Measurements from ENCODE around the gene RELCH.

The RELCH gene

GRCh38 chr18:62277045-62277444 is 90.0 kb downstream of the RELCH start:
- DNase-seq = no peak

GRCh38 chr18:62279561-62279960 is 92.5 kb downstream of the RELCH start:
- no peak for DNase-seq

GRCh38 chr18:62280058-62280457 is 93.0 kb downstream of the RELCH start:
- no peak for DNase-seq

GRCh38 chr18:62280786-62281185 is 93.7 kb downstream of the RELCH start:
- no peak for DNase-seq

- no peak for DNase-seq
These were observed 94.6 kb downstream of the RELCH start for GRCh38 chr18:62281684-62282083.

- no peak for DNase-seq
These were observed 95.2 kb downstream of the RELCH start for GRCh38 chr18:62282188-62282629.

GRCh38 chr18:62284637-62285036 is 97.6 kb downstream of the RELCH start:
- DNase-seq = no peak

GRCh38 chr18:62285281-62285680 is 98.2 kb downstream of the RELCH start:
- DNase-seq = no peak

- no peak for DNase-seq
These were observed 101.0 kb downstream of the RELCH start for GRCh38 chr18:62287781-62288664.

- DNase-seq = no peak
These were observed 101.6 kb downstream of the RELCH start for GRCh38 chr18:62288665-62289008.

- no peak for DNase-seq
These were observed 102.0 kb downstream of the RELCH start for GRCh38 chr18:62289047-62289446.

- no peak for DNase-seq
These were observed 107.0 kb downstream of the RELCH start for GRCh38 chr18:62294073-62294472.

- no peak for DNase-seq
These were observed 113.4 kb downstream of the RELCH start for GRCh38 chr18:62300359-62300963.

GRCh38 chr18:62301322-62301721 is 114.3 kb downstream of the RELCH start:
- no peak for DNase-seq

GRCh38 chr18:62312851-62313250 is 125.8 kb downstream of the RELCH start:
- no peak for DNase-seq

GRCh38 chr18:62318228-62319180 is 131.4 kb downstream of the RELCH start:
- DNase-seq = no peak

GRCh38 chr18:62321201-62321600 is 134.1 kb downstream of the RELCH start:
- no peak for DNase-seq

GRCh38 chr18:62323483-62324180 is 136.6 kb downstream of the RELCH start:
- DNase-seq = no peak

GRCh38 chr18:62324181-62324828 is 137.2 kb downstream of the RELCH start:
- DNase-seq = no peak

- DNase-seq = peak; percentile 43
These were observed 138.1 kb downstream of the RELCH start, which contains the start of gene TNFRSF11A for GRCh38 chr18:62324917-62325805. TNFRSF11A (plus strand) TSS chr18:62325310; CDS start chr18:62325353, 43 bp downstream.
